Smooth muscle cell of the brain vasculature (primary cell): Measurements from ENCODE around the gene PRKN.

Experiments
- DNase-seq: peaks from one replicate; pipeline ENCODE4 v3.0.0-alpha.2; 2012; ENCODE audit warnings: low read depth, low spot score

Gene PRKN

DNA sequence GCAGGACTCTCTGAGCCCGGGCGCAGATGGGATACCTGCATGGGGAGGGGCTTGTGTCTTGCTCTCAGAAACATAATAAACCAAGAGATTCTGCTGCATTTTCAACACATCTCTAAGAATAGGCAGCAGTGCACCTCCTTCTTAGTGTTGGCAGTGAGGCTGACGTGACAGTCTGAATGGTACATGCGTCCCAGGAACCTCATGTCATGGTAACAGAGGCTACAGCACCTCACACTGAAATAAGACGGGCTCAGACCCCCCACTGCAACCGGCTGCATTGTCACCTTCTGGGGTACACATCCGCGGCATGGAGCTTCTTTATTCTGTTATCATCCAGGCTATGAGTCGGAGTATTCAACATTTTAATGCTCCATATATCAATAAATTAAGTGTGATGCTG is 1056.4 kb downstream of the PRKN start:
- DNase-seq, result no peak

DNA sequence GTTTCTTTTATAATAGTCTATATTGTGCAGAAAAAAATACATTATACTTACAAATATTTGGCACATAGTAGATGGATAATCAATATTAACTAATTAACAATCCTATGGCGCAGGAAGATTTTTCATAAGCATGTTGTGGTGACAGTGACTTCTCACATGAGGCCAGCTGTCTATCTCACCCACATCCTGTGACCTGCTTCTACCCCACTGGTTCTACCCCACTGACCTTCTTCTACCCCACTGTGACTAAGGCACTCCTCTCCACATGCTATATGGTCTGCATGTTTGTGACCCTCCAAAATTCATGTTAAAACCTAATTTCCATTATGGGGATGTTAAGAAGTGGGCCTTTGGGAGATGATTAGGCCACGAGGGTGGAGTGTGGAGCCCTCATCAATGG is 1058.9 kb downstream of the PRKN start:
- no peak for DNase-seq

DNA sequence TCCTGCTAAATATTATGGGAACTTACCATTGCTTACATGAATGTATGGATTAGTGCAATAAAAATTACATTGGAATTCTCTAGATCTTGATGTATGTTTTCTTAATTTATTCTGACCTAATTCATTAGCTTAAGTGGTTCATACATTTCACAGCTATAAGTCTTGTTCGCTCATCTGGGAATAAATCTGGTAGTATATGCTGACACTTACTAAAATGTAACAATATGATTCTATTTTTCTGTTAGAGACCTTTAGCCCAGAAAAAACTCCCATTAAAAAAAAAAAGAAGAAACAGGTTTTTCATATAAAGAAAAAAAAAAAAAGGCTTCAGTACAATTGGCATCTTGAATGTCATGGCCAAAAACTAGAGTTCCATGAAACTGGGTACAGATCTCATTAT is 1059.6 kb downstream of the PRKN start:
- no peak for DNase-seq

DNA sequence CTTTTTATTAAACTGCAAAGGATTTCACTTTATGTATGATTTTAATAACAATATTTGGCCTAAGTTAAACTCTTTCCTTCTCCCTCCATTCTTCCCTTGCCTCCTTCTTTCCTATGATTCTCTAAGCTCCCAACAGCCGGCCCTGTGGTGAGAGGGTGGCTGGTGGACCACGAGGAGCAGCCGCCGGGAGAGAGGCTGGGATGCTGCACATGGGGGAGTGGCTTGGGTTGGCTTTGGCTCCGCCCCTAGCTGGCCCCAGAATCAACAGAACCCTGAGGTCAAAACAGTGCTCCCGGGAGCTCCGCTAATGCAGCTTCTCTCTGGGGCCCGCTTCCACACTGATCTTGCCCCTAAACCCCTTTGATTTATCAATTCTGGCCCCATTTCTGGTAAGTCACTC is 1063.9 kb downstream of the PRKN start:
- no peak for DNase-seq

DNA sequence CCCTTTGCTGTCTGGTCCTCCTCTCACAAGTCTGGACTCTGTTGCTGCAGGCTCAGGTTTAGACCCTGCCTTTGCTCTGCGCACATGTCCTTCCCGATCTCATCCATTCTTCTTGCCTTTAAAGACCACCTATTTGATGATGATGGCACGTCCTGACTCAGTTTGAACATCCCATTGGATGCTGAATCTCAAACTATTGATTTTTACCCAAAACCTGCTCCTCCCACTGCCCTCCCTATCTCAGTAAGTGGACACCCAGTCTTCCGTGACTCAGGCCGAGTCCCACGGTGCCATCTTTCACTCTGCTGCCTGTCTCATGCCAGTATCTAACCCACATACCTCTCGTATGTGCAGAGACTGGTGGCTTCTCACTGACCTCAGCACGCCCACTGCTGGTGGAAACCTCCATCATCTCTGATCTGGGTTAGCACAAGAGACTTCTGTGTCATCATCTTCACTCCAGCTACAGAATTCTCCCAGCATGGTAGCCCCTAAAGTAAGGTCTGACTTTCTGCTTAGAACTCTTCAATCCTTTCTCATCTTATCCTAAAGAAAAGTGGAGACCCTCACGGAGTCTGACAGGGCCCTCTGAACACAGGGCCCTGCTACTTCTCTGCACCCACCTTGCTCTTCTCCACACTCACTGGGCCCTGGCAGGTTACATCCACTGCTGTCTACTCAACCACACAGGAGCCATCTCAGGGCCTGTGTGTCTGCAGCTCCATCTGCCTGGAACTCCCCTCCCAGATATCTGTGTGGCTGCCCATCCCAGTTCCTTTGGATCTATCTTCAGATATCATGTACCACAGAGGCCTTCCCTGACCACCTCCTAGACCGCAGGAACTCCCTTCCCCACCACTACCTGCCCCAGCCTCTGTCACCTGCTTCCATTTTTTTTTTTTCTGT is 1066.6 kb downstream of the PRKN start:
- no peak for DNase-seq

DNA sequence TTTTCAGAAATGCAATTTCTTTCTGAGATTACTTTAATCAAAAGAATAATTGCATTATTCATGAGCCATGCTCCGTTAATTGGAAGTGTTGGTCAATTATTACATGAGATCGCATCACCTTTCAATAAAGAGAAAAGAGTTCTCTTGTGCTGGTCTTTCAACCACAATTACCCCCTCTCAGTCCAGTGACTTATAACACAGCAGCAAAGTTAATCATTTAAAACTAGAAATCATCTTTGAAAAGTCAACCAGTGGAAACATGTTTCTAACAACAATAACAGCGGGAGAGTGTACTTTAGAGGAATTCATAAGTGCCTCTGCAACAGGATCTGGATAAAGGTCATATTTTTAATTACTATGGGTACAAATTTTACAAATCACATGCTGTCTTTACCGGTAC is 1069.4 kb downstream of the PRKN start:
- DNase-seq, result no peak

DNA sequence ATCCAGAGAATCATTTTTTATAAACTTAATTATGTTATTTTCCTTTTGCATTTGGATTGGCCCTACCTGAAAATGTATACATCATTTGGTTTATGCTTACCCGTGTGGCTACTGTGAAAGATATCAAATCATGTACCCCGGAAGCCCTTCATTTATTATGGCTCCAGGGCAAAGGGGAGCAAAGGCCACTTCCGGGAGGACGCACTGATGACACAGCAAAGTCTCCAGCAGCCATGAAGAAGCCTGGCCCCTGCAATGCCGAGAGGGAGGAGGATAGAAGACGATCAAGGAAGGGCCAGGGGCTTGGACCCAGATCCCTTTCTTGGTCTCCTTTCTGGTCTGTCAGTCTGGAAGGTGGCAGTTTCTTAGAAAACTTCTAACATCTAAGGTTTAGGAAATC is 1073.4 kb downstream of the PRKN start:
- no peak for DNase-seq

DNA sequence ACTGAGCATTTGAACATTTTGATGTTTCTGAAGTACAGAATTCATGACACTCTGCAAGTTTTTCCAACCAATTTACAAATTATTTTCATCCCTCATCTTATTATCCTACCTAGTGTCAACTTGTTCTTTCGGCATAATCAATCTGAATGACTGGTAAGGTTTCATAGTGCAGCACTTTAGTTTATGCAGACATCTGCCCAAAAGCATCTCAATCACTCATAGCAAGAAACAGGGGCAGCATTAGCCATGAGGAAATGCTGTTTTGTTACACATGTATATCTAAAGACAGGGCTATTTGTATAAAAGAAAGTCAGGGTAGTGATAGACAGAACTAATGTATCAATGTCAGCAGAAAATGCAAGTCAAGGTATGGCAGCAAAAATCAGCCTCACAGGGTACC is 1075.6 kb downstream of the PRKN start:
- DNase-seq, result no peak

DNA sequence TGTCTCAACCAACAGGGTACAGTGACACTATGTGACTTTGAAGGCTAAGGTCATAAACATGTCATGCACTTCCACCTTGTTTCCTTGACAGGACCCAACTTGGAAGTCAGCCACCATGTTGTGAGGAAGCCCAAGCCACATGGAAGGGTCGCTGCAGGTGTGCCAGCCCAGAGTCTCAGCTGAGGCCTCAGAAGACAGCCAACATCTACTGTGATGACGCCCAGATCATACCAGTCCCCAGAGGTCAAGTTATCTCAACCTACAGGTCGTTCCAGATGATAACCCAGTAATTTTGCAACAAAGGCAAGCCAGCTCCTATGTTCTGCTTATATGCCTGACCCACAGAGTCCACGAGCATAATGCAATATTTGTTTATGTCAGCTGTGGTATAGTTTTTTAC is 1077.7 kb downstream of the PRKN start:
- DNase-seq, result no peak

DNA sequence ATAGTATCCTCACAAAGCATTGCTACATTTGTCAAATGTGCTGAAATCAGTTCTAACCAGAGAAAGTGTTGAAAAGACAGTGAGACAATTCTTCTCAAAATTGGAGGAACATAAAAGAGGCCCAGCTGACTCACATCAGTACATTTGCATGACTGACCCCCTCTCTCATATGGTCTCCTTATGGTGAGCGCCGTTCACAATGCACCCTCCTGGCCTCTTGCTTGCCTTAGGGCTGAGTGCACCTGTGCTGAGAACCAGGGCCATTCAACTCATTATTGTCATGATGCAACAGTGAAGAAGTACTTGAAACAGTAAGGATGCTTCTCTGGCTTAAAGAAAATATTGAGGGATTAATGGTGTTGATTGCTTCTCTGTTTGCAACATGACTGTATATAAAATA is 1078.5 kb downstream of the PRKN start:
- DNase-seq, result no peak

DNA sequence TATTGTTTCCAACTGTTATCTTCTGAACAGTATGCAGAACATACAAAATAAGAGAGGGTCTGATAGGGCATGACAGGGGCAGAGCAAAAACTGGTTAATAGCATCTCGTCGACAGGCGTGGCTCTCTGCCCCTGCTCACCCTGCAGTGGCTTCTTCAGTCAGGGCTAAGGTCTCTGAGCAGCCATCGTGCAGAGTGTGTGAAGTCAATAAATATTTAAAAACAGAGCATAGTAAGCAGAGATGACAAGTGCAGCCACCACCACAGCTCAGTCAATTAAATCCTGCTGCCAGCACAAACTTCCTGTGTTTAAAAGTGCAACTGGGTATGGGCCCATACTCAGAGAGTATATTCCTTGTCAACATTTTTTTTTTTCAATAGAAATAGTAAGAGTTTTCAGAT is 1080.3 kb downstream of the PRKN start:
- no peak for DNase-seq

DNA sequence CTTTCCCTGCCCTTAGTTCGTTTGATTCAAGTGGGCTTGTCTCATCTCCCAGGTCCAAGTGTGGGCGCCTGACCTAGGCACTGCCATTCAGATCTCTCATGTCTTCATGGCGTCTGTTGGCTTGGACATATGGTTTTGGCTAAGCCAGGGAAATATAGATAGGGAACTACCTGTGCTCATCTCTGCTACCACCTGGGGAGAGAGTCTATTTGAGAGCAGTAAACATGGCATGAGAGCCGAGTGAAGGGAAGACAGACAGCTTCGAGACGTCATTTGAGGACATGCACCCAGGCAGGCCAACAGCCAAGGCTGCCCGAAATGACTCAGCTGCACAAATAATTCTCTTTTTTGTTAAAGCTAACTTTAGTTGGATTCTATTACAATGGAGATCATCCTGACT is 1083.0 kb downstream of the PRKN start:
- no peak for DNase-seq

DNA sequence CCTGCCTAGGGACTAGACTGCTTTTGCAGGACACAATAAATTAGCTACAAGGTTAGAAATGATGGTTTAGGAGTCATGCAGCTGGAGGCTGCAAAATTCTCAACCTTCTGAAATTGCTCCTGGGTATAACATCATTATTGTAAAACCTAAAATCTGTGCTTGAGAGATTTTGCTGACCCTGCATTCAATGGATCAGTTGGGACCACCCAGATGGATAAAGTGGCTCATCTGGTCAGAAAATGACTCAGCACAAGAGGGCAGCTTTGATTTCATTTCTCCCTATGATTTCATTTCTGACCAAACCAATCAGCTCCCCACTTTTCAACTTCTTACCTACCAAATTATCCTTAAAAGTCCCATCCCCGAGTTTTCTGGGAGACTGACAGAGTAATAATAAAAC is 1086.4 kb downstream of the PRKN start:
- no peak for DNase-seq

DNA sequence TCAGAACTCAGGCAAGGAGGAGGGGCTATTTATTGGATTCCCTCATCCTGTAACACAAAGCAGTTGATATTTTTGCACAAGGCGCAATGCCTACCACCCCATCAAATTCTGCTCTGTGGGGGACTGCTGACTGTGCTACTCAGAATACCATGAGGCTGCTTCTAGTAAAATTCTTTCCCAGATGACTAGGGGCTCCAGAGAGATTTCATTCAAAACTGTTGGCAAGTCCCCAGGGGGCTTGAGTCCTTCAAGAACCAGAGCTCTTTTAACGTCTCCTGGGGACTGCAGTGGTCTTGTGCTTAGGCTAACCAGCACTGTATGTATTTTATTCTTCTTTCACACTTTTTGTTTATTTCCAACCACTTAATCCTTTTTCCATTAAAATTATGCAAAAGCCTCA is 1087.8 kb downstream of the PRKN start:
- no peak for DNase-seq

DNA sequence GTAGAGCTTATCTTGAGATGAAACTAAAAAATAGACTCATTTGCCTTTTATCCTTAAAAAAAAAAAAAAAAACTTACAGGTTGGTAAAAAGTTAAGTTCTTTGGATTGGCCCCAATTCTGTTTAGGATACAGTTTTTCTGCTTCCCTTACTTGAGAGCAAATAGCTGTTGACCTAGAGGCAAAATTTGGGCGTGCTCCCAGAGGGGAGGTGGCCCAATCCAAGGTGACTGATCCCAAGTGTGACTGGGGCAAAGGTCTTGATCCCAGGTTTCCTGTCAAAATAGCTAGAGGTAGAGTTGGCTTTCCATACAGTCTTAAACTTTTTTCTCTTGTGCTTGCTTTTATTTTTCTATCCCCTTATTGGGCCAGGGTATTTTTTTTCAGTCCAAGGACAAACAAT is 1089.9 kb downstream of the PRKN start:
- no peak for DNase-seq

DNA sequence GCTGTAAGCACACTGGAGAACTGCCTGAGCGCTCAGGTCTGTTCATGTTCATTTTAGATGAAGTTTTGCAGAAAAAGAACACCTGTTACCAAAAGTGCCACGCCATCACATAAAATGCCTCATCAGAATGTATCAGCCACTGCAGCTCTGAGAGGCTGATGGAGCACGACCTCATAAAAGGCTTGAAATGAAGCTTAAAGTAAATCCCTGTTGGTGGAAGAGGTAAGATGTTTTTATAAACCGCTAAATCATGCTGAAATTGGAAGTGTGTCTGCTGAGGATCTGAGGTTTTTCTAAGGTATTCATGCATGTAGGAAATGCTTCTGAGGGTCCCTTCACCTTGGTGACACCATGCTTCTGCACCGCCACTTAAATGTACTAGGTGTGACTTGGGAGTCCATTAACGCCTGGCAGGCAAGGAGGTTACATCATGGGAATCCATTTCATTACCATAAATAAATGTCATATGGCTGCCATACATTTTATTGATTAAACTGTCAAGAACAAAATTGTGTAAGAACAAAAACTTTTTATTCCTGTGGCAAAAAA is 1090.6 kb downstream of the PRKN start:
- DNase-seq, result no peak

DNA sequence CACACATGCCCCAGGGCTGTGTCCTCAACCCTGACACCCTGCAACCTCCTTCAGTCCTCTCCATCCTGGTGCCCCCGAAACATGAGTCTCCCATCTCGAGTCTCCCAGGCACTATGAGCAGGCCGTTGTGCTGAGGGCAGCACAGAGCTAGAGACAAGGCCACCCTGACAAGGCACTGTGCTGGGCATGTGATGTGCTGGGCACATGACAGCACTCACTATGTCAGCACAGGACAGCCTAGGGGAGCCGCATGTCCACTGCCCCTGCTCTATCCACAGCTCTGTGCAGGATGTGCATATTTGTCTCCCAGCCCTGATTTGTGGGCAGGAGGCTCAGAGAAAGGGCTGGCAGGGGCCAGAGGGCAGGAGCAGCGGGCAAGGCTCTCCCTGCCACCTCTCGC is 1091.6 kb downstream of the PRKN start:
- DNase-seq, result no peak

DNA sequence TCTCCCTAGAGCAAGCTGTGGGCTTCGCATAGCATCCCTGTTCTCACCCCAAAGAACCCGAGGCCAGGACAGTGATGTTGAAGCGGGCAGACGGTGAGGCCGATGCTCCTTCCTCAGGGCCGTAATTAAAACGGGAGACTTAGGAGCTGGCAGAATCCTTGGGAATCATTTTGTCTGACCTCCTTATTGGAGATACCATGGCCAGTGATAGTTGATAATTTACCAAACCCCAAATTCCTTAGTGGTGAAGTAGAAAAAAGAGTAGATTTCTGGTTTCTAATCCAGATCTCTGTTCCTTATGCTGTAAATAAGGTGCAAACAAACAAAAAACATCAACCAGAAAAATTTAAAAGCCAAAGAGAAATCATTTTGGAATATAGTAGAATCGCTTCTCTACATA is 1092.7 kb downstream of the PRKN start:
- no peak for DNase-seq

DNA sequence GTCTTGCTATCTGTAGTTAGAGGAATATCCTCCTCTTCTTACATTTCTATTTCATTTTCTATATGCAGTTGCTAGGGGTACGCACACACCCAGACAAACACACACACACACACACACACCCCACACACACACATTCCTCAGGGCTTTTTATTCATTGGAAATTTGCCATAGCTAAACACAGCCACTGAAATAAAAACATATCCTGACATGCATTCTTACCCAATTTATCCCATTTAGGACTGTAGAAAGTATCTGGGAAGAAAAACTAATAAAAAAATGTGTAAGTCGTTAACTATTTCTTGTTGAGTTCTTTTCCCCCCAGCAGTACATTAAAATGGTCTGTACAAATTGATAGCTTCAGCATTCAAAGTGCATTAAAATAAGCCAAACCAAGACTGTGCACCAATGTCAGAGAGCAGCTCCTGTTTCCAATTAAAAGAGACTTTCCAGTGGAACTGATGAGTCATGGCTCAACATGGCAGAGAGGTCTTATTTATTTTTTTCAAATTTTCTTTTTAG is 1095.8 kb downstream of the PRKN start:
- DNase-seq, result peak; percentile 58

DNA sequence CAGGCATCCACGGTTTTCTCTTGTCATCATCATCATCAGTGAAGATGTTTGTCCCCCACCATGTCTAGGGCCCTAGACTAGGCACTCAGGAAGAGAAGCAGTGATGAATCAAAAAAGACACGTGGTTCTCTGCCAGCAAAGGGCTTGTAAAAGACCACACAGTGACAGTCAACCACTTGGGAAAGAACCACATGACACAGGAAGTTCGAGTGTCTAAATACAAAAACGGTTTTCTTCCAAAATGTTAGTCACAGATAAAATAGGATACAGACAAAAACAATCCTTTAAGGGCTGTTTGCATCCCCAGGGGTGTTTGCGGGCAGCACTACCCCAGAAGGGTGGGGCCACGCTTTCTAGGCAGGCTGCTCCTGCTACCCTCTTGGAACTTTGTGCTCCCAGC is 1096.9 kb downstream of the PRKN start:
- DNase-seq, result no peak

DNA sequence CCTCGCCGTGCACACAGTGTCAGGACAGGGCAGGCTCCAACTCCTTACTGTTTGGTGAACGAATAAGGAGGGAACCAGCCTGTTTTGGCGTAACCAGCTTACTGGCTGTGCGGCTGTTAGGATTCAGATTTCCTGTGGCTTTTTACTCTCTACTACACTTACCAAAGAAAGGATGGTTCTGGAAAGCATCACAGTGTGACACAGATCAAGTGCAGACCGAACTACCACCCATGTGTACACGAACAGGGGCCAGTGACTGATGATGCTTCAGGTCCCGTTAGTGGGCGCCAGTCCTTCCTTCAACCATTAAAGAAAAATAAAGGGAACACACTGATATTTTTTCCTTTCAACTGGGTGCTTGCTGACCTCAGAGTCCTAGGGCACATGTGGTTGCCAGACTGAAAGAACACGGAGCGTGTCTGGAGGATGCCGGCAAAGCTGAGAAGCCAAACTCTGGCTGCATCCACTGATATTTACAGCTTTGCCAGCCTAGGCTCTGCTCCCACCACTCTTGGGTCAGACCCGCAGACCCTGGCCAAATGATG is 1101.4 kb downstream of the PRKN start:
- no peak for DNase-seq

DNA sequence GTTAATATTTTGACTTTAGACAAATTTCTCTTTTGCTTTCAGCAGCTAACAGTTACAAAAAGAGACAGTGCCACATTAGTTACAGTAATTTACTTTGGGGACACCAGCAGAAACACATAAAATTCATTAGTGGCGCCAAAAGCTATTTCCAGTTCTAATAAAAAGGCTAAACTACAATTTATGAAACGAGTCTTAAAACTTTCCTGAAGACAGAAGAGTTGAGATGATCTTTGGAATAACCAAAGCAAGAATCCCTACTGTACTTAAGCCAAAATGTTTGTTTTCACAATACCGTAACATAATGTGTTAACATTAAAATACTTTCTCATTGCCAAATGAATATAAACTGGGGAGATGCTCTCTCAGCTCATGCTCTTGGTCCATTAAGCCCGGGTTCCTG is 1103.5 kb downstream of the PRKN start:
- DNase-seq, result no peak

DNA sequence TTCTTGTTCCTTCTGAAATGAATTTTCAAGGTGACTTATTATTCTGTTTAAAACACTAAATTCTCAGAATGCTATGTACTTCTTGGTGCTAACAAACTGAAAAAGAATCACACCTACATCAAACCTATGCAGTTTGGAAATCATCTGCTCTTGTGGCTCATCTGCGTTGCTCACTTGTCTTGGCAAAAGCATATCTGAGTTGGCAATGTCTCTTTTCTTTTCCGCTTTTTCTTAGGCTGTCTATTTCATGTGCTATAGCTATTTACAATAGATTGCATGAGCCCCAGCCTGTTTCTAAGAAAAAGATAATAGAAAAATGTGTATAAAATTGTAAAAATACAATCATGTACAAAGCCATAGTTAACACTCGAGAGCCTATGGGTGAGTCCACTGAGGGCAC is 1104.8 kb downstream of the PRKN start:
- DNase-seq, result no peak
